TTC549 (cell line): Measurements from ENCODE around the gene SDCCAG8.

Source experiments
- FAIRE-seq: peaks from 2 replicates; lab custom pipeline; 2012; peaks lifted over from hg19 to GRCh38; lab: Jason Lieb, UNC

SDCCAG8 gene

DNA sequence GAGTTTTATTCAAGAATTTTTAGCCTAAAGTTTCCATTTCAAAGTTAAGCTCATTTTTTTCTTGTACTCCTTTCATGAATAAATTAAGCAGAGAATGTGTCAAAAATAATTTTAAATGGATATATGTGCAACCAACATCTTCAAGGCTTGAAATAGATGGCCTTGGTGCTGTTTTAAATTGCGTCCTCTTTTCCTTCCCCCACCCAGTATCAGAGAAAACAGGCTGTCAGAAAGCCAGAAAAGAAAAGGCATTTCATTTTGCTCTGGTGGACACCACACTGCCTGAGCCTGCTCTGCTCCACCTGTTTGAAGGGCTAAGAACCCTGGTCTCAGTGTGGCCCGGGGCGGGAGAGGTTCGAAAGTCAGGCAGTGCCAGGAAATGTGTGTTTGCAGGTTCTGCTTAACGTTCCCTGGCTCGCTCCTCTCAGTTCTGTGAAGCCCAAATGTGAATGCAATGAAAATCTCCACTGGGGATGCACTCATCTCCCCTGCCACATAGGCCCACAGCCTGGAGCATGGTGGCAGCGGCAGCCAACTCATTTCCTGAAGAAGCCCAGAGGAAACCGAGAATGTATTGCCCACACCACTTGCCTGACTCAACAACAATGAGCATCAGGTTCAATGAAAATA is 134.4 kb downstream of the SDCCAG8 start:
- FAIRE-seq: no peak

DNA sequence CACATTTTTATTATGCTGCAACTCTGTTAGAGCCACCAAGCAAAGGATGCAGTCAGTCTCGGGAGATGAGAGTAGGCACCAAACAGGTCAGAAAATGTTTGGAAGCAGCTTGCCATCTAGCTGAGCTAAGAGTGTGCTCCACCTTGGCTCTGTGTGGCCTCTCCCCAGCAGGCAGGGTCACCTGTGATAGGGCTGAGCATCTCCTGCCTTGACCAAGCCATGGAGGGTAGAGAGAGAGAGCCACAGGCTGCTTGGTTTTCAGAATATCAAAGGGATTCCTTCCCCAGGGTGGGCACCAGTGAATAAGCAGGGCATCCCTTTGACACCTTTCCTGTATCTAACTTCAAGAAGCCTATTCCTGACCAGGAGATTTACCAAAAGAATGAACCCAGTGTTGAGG is 135.5 kb downstream of the SDCCAG8 start:
- no peak for FAIRE-seq

DNA sequence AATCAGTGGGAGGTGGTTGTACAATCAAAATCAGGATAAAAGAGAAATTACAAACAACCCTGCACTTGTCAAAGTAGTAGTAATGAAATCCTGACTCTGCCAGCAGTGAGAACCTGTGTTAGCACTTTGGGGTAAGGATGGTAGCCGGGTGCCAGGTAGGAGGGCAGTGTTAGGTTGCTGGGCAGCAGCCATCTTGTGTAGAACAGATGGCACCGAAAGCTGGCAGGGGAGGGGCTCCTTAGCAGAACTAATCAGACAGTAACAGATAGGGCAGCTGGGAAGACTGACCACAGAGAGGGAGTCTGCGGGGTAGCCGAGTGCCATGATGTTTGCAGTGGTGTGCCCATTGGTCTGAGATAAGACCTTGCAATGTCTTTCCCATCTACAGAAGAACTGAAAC is 137.3 kb downstream of the SDCCAG8 start:
- no peak for FAIRE-seq

DNA sequence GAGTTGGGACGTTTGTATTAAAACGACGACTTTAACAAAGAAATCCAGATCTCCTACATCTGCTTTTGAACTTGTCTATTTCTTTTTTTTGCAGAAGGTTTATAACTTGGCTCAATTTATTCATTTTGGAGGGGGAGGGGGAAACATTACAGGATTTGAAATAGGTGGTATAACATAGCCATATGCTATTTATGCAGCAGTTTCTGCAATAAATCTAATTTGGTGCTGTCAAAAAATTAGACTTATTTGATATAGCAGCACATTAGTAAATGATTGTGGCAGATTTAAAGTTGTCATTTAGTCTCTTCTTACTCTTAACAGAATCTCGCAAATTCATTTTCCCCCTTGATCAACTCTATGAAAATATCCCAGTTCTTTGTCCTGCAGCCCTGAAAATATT is 138.2 kb downstream of the SDCCAG8 start:
- FAIRE-seq: no peak

DNA sequence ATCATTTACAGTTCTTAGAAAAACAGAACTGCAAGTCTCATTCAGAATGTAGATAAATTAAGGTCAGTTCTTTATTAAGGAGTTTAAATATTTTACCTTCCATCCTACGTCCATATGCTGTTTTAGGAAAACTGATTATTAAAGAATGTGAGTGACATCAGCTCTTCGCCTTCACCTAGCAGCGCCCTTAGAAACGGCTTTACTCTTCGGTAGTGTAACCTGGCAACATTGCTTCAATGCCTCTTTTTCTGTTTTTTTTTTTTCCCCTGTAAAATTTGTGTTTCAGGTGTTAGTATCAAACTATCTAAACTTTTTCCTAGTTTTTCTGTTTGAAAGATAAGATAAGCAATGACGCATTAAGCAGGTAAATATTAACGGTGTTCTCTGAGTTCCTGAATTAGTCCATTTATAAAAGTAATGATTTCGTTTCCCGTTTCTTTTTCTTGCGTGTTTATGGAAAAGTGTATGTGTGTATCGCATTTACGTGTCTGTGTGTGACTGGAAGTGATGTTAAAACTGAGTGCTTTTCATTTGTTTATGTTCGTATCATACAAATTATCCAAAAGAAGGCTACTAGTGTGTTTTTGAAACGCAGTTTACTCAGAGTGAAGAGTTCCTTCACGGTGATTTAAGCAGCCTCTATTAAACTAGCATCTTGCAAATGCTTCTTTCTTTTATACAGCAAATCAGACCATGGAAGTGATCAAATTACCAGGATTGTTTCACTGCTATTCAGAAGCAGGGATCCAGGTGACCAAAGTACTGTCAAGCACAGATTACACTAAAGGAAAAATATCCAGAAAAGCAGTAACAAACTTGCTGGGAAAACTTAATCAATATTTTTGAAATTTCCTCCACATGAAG is 139.0 kb downstream of the SDCCAG8 start:
- FAIRE-seq: no peak

DNA sequence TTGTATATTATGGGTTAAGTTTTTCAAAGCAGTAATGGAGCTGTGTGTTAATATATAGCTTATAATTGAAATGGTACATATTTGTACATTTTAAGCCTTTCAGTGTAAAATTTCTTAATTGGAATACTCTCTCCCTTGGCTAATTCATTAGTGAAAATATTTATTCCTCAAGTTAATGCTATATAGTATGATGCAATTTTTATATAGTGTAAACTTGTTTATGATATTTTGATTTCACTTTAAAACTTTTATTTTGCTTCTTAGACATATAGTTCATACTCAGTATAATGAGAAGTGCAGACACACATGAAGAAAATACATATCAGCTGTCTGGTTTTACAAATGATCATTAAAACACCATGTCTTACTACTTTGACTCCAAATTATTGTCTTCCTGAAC is 140.6 kb downstream of the SDCCAG8 start:
- FAIRE-seq: no peak

DNA sequence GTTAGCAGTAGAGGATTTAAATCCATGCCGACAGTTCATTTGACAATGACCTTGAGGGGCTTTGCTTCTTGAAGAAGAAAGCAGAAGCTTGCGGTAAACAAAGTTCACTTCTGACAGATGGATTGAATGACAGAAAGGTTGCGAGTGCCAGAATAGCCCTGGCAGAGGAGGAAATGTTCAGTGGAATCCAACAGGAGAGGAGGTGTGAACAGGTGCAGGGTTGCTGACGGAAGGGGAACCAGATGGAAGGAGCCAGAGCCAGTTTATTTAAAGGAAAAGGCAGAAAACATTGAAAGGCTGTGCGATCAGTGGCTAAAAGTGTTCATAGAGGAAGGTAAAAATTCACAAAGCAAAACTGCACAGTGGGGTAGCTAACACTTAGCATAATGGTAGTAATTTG is 141.0 kb downstream of the SDCCAG8 start:
- FAIRE-seq: no peak

DNA sequence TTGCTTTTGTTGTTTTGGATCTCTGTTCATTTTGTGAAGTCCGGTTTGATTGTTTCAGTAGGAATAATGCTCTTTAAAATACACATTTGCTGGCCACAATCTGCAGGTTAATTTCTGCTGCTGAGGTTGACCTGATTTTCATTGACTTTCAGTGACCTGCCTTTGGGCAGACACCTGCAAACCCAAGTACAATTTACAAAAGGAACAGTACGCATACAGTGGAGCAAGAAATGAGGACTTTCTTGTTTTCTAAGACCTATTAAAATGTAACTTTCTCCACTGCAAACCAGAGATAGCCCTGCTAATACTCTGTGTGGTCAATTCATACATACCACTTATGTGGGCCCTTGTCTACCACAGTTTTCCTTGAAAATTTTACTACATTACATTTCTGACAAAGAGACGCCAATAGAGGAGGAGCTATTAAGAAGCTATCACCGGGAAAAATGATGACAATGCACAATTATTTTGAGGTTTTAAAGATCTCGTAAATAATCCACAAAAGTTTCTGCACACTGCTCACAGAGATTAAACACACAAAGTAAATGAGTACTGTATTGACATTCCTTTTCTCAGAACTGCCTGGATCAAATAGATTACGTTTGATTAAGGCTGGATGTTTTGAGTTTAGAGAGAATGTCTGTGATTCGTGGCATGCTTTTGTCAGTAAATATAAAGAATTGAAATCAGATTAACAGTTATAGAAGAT is 141.9 kb downstream of the SDCCAG8 start:
- FAIRE-seq: no peak

DNA sequence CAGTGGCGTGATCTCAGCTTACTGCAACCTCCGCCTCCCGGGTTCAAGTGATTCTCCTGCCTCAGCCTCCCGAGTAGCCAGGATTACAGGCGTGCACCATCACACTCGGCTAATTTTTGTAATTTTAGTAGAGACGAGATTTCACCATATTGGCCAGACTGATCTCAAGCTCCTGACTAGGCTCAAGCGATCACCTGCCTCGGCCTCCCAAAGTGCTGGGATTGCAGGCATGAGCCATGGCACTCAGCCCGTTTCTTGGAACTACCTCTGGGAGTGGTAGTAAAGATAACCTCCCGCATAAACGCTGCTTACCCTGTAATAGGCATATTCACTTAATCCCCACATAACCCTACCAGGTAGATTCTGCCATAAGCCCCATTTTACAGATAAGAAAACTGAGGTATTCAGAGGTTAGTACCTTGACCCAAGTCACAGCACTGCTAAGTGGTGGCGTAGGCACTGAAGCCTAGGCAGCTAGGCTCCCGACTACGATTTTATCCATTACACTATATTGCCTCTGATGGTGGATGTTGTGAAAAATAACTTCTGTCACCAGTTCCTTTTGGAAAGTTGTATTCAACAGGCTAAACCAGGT is 143.8 kb downstream of the SDCCAG8 start:
- no peak for FAIRE-seq

DNA sequence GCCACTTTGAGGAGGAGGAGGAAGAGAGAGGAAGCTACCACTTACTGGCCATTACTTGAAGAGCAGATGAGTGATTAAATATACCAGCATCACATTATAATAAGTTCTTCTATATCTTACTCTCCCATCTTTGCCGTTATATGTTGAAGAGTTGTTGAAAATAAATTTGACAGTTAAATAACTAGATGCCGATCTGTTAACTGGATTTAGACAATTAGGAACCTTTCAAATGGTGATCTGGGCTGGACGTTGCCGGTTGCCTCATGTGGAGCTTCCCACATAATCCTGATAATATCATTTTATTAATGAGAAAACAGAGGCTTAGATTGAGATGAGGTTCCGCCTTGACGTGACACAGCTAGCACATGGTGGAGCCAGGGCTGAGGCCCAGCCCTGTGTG is 147.0 kb downstream of the SDCCAG8 start:
- no peak for FAIRE-seq

DNA sequence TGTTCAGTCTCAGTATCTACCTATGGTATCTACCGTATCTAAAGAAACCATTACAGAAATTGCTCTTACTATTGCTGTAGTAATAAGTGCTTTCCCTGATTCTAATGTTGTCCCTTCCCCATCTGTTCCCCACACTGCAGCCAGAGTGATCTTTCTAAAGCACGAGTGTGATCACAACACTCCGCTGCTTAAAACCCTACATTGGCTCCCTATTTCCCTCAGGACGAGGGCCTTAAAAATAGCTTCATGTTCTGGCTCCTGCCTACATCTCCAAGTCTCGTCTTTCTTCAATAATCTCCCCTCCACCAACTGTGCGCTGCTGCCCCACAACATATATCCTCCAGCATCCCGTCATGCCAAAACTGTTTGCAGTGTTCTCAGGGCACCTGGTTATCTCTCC is 150.6 kb downstream of the SDCCAG8 start:
- no peak for FAIRE-seq

DNA sequence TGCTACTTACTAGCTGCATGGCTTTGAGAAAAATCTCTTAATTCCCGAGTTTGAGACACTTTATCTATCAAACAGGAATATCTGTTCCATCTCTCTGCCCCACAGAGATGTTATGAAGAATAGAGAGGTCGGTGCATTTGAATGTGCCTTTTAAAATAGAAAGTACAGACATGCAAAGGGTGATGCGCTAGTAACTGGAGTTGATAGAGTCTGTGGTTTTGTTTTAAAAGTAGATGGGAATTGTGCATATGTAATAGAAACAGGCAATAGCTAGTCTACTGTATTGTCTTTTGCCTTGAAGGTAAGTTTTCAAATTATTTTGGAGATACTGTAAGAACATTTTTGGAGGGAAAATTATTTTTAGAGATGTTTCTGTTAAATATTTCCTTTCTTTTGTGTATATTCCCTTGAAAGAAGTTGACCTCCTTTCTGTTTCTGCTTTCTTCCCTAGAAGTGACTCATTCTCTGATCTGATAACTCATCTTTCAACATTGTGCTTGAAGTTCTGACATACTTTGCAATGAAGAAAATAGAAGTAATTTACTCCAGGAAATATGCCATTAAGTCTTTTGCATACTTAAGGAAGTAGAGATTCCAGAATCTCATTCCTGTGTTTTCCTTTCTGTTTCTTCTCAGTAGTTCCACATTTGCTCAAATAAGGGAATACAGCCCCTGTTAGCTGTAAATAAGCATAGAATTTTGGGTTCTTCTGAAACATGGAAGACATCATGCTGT is 151.6 kb downstream of the SDCCAG8 start:
- no peak for FAIRE-seq

DNA sequence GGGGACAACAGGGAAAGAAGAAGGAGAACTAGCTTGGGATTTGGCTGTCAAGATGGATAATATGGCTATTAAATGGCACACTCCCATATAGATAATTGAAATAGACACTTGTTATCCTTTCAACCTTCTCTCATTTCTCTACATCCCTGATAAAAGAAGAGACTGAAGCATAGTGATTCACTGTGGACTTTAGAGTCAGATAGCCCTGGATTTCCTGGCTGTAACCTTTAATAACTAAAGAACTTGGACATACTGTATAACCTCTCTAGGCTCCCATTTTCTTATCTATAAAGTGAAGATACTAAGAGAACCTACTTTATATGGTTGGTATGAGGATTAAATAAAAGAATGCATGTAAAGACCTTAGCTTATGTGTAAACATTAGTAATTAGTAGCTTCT is 152.6 kb downstream of the SDCCAG8 start:
- no peak for FAIRE-seq

DNA sequence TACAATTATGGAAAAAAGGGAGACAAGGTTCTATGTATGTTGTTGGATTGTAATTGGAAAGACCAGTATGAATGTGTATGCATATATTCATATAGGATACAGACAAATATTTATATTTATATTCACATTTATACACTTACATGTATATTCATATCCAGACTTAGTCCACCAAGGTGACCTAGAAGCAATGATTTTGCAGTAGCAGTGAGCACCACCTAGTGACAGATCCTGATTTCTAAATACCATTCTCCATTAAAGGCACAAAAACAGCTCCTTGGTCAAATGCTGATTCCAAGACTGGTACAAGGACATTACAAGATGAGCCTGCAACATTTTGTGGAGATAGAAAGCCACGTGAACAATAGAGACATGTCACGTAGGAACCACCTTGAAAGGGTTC is 153.4 kb downstream of the SDCCAG8 start:
- FAIRE-seq: peak; percentile 92

DNA sequence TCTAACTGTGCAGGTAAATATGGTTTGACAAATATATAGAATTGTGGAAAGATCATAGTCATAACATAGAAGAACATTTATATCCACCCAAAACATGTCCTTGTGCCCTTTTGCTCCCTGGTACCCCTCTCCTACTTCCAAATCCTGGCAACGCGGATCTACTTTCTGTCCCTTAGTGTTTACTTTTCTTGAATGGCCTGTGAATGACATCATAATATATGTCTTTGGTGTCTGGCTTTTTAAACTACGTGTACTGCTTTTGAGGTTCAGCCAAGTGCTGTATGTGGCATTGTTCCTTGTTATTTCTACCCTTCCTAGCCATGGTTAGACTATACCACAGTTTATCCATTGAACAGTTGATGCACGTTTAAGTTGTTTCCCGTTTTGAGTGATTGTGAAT is 155.6 kb downstream of the SDCCAG8 start:
- no peak for FAIRE-seq

DNA sequence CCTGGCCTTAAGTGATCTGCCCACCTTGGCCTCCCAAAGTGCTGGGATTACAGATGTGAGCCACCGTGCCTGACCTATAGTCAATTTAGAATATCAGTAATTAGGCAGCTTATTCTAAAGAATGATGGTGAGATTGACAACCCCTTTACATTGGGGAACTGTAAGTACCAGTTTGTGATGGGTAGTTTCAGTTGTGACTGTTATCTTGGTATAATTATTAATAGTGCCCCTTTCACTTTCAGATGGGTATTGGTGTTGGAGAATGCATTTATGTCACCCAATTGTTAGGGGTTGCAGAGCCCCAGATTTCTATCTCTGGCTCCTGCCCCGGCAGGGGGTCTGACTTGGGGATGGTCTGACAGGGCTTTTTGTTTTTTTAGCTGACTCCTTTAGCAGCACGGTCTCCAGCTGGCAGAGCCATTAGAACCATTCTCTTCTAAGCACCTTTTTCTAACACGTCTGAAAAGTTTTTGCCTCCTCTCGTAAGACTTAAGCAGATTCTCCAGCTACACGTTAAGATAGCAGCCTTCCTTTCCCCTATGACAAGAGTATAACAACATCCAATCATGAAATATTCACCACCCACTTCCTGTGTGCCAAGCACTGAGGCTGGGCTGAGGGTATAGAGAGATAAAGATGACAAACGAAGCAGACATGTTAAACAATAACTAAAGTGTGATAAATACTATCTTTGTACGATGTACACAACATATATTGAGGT is 157.8 kb downstream of the SDCCAG8 start:
- FAIRE-seq: no peak

DNA sequence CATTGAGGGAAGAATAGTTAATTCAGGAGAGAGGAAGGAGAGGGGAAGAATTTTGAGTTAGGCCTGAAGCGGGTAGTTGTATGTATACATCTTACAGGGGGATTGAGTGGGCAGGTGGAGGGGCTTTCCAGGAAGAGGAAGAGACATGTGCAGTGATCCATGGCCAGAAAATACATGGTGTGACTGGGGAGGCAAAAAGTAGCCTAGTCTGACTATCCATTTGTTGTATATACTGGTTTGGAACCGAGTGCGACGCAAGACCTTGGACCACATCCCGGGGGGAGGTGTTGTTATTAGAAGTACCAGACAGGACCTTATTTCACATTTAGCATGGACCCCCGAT is 158.3 kb downstream of the SDCCAG8 start:
- no peak for FAIRE-seq

DNA sequence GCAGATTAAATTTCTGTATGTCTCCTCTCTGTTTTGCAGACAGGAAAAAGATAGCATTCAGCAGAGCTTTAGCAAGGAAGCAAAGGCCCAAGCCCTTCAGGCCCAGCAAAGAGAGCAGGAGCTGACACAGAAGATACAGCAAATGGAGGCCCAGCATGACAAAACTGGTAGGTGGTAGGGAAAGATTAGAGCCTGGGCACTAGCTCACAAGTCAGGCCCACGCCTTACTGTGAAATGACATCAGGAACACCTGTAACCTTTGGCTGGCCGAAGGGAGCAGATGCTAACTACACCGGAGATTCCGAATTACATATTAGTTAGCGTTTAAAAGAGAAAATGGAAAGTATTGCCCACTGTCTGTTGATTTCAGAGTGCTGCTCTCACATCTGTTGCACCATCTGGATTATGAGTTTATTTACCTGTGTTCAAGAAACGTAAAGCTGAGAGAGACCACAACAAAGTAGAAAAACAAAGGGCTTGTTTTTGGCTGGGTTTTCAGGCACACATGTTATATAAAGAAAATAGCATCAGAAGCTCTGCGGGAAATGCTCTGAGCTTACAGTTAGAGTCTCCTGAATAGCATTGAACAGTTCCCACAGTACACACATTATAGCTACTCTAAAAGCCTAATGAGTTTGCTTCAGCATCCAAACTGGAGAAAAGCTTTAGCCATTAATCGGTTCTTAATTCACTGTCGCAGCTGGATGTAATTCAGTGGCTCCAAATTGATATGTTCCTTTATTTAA is 160.0 kb downstream of the SDCCAG8 start:
- FAIRE-seq: no peak

DNA sequence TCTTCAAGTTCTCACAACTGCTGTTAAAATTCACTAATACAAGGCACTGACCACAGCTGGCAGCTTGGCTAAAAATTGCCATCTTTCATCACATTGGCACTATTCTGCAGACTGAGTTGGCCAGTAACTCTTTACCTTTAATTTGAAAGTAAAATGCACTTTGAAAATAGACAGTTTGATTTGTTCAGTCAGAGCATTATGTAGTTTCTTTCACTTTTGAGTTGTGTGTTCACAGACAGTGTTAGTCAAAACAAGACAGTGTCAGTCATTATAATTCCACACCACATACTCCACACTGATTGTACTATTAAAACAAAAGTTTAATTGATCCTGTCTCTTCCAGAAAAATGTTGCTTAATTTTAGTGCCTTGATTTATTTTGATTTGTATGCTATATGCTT is 160.7 kb downstream of the SDCCAG8 start:
- no peak for FAIRE-seq

DNA sequence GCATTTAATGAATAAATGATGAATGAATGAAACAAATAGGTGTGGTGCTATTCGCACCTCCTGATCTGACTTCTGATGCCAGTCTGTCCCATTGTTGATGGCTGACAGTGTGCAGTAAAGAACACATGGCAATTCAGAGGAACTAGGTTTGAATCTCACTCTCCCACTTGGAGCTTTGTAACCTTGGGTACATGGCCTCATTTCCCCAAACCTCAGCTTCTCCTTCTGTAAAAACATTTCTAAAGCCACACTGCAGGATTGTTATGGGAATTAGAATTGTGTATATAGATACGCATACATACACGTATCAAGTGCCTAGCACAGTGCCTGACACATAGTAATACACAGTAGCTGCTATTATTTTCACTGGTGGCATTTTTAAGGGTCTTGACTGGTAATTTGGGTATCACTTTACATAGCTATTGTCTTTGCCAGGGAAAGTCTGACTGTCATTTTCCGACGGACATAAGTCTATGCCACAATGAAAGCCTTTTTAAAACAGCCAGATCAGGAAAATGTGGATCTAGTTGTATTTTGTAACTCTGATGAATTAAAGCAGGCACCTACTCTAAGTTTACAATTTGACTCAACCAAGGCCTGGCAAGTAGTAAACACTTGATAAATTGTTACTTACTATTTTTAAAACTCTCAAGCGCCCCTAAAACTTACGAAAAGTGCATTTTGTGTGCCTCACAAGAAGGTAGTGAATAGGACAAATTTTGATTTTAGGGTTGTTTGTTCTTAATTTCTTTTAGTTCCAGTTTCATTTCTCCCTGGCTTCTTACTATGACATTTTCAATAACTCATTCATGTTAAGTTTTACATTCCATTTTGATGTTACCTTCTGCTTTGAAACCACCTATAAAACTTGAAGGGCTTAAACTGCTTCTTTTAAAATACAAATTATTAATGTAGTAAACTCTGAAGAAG is 164.4 kb downstream of the SDCCAG8 start:
- peak; percentile 13 for FAIRE-seq
